IMR-90 (cell line): Measurements from ENCODE around the gene VPS35. TPM values are rescaled to one million over a fixed set of nuclear protein-coding genes. Genes with fewer than 3 reads are reported as not detected.

Experiments
- ATAC-seq: fragments of 200-7000 bp; cut with Tn5 transposase; 2 replicates; pipeline ENCODE4 v1.9.1; 2020; ENCODE audit warnings: low read depth, mild to moderate bottlenecking, moderate library complexity
- BruUV-seq: library from RNA; stranded (reverse); fragments of 400-500 nt; replicated peaks from 2 replicates; lab custom pipeline; 2021; lab: Mats Ljungman, UMichigan
- CTCF ChIA-PET: fragments of 300-600 bp; formaldehyde crosslinking; extraction: SDS; loops from one replicate; lab custom pipeline; 2021; ENCODE audit warnings: antibody characterized with exemption; lab: Yijun Ruan, JAX
- POLR2A ChIA-PET: fragments of 300-600 bp; sonication (Branson Sonifier 250); formaldehyde crosslinking; loops from one replicate; lab custom pipeline; 2022; ENCODE audit warnings: antibody characterized with exemption; ENCODE audit not compliant: unreplicated experiment; lab: Charles Lee
- DNase-seq: peaks from one replicate; pipeline ENCODE4 v3.0.0; 2013
- H2AFZ ChIP-seq: replicated peaks from 2 replicates; pipeline ENCODE3; 2013; ENCODE audit warnings: low read length, mild to moderate bottlenecking; ENCODE audit not compliant: poor library complexity
- H2AK5ac ChIP-seq: 2 replicates; pipeline ENCODE4 v1.6.1; 2013; ENCODE audit warnings: low read depth, low read length, inconsistent platforms
- H2AK9ac ChIP-seq: replicated peaks from 2 replicates; pipeline ENCODE3; 2013; ENCODE audit warnings: mild to moderate bottlenecking, low read depth, low read length, moderate library complexity; ENCODE audit not compliant: poor library complexity
- H2BK120ac ChIP-seq: 2 replicates; pipeline ENCODE4 v1.6.1; 2013; ENCODE audit warnings: low read depth, low read length, inconsistent platforms
- H2BK15ac ChIP-seq: 3 replicates; pipeline ENCODE4 v1.6.1; 2013; ENCODE audit warnings: low read depth, low read length, inconsistent platforms
- H2BK20ac ChIP-seq: 2 replicates; pipeline ENCODE4 v1.6.1; 2013; ENCODE audit warnings: low read depth, mild to moderate bottlenecking, inconsistent platforms, low read length, moderate library complexity
- H2BK5ac ChIP-seq: 2 replicates; pipeline ENCODE4 v1.6.1; 2013; ENCODE audit warnings: mild to moderate bottlenecking, low read depth, low read length, inconsistent platforms; ENCODE audit not compliant: poor library complexity, severe bottlenecking
- H3K14ac ChIP-seq: replicated peaks from 2 replicates; pipeline ENCODE4 v1.6.1; 2013; ENCODE audit warnings: low read depth, low read length, inconsistent platforms
- H3K18ac ChIP-seq: 2 replicates; pipeline ENCODE4 v1.6.1; 2013; ENCODE audit warnings: low read depth, low read length, control low read depth
- H3K23ac ChIP-seq: 2 replicates; pipeline ENCODE4 v1.6.1; 2013; ENCODE audit warnings: low read depth, low read length, inconsistent platforms
- H3K27ac ChIP-seq: 2 replicates; pipeline ENCODE4 v1.5.1; 2013; ENCODE audit warnings: mild to moderate bottlenecking, control low read depth, low read length; ENCODE audit not compliant: insufficient read depth
- H3K27me3 ChIP-seq: 2 replicates; pipeline ENCODE4 v1.6.1; 2013; ENCODE audit warnings: low read length; ENCODE audit not compliant: control insufficient read depth, insufficient read depth
- H3K36me3 ChIP-seq: 2 replicates; pipeline ENCODE4 v1.6.1; 2013; ENCODE audit warnings: low read length, mixed read lengths; ENCODE audit not compliant: control insufficient read depth, insufficient read depth
- H3K4ac ChIP-seq: 2 replicates; pipeline ENCODE4 v1.6.1; 2013; ENCODE audit warnings: low read depth, low read length, inconsistent platforms
- H3K4me1 ChIP-seq: 2 replicates; pipeline ENCODE4 v1.6.1; 2013; ENCODE audit warnings: low read length, mixed read lengths; ENCODE audit not compliant: control insufficient read depth, insufficient read depth
- H3K4me2 ChIP-seq: 2 replicates; pipeline ENCODE4 v1.6.1; 2013; ENCODE audit warnings: low read depth, mild to moderate bottlenecking, control low read depth, low read length, moderate library complexity
- H3K4me3 ChIP-seq: 2 replicates; pipeline ENCODE4 v1.5.1; 2013; ENCODE audit warnings: low read depth, mild to moderate bottlenecking, control low read depth, low read length, moderate library complexity; ENCODE audit not compliant: insufficient read depth
- H3K56ac ChIP-seq: 2 replicates; pipeline ENCODE4 v1.6.1; 2013; ENCODE audit warnings: low read length, inconsistent platforms; ENCODE audit not compliant: insufficient read depth; ENCODE audit errors: extremely low read depth
- H3K79me1 ChIP-seq, 2 experiments: 2 replicates each; pipeline ENCODE4 v1.6.1; 2013; ENCODE audit warnings: low read length in 2 of 2, inconsistent platforms in 1 of 2, low read depth in 1 of 2
- H3K9ac ChIP-seq: 2 replicates; pipeline ENCODE4 v1.6.1; 2013; ENCODE audit warnings: low read depth, low read length, control low read depth
- H3K9me1 ChIP-seq: 2 replicates; pipeline ENCODE4 v1.6.1; 2013; ENCODE audit warnings: low read length, inconsistent platforms; ENCODE audit not compliant: insufficient read depth
- H3K9me3 ChIP-seq: 2 replicates; pipeline ENCODE4 v1.6.1; 2013; ENCODE audit warnings: low read length; ENCODE audit not compliant: control insufficient read depth, insufficient read depth
- H4K20me1 ChIP-seq: 2 replicates; pipeline ENCODE4 v1.6.1; 2013; ENCODE audit warnings: low read length, inconsistent platforms; ENCODE audit not compliant: insufficient read depth
- H4K5ac ChIP-seq: 2 replicates; pipeline ENCODE4 v1.6.1; 2013; ENCODE audit warnings: mild to moderate bottlenecking, low read depth, low read length, control low read depth
- H4K8ac ChIP-seq, 2 experiments: 2 replicates each; pipeline ENCODE4 v1.6.1; 2013; ENCODE audit warnings: low read depth in 2 of 2, low read length in 2 of 2, control low read depth in 1 of 2, inconsistent platforms in 1 of 2
- H4K91ac ChIP-seq: 2 replicates; pipeline ENCODE4 v1.6.1; 2013; ENCODE audit warnings: low read depth, low read length, inconsistent platforms; ENCODE audit not compliant: insufficient read depth
- CTCF ChIP-seq: conservative IDR thresholded peaks from 2 replicates; pipeline ENCODE4 v1.5.1; 2012; ENCODE audit warnings: mild to moderate bottlenecking, low read depth, low read length, improper control_type of control experiment
- RAD21 ChIP-seq: IDR thresholded peaks from 2 replicates; pipeline ENCODE4 v1.6.1; 2012; ENCODE audit warnings: low read length, improper control_type of control experiment
- RFX5 ChIP-seq: IDR thresholded peaks from 2 replicates; pipeline ENCODE4 v1.8.0; 2012; ENCODE audit warnings: low read depth, mild to moderate bottlenecking, low read length, moderate library complexity
- WGBS, 2 experiments: methylation state at CpG; one replicate each; pipeline versions ENCODE4 v1.1.5 to v1.1.7; 2013; ENCODE audit warnings: missing lambda C conversion rate in 2 of 2; ENCODE audit not compliant: insufficient read length in 1 of 2; ENCODE audit errors: extremely low coverage in 2 of 2; 5-methylcytosine and 5-hydroxymethylcytosine counted together
- dilution Hi-C: fragments of 300-500 bp; cut with HindIII; formaldehyde crosslinking; loops from one replicate; pipeline ENCODE4 v1.14.3; 2018; ENCODE audit warnings: low sequenced_read_pairs; ENCODE audit not compliant: unreplicated experiment
- in situ Hi-C: fragments of 300-500 bp; cut with MboI; formaldehyde crosslinking; loops from 3 replicates; pipeline ENCODE4 v1.14.3; 2019; ENCODE audit warnings: low sequenced_read_pairs, inconsistent platforms, mixed read lengths
- intact Hi-C: fragments of 100-400 bp; cut with micrococcal nuclease; formaldehyde crosslinking; loops from 2 replicates; pipeline ENCODE4 v1.10.0; 2022
- polyA plus RNA-seq, 3 experiments: library from polyadenylated mRNA; depleted of rRNA; stranded (reverse); fragments of >200 nt; gene quantifications; 2 replicates each; pipeline ENCODE4 v1.2.3, GENCODE V29; 2012; ENCODE audit warnings: low replicate concordance in 1 of 3
- total RNA-seq: library from RNA; depleted of rRNA; stranded (reverse); fragments of >200 nt; gene quantifications from 2 replicates; pipeline ENCODE4 v1.2.3, GENCODE V29; 2012

VPS35 gene
- total and polyA plus RNA-seq, 2 of the 4 experiments (the other 2 are of a cell fraction), result 42.3 to 89.4 TPM

DNA sequence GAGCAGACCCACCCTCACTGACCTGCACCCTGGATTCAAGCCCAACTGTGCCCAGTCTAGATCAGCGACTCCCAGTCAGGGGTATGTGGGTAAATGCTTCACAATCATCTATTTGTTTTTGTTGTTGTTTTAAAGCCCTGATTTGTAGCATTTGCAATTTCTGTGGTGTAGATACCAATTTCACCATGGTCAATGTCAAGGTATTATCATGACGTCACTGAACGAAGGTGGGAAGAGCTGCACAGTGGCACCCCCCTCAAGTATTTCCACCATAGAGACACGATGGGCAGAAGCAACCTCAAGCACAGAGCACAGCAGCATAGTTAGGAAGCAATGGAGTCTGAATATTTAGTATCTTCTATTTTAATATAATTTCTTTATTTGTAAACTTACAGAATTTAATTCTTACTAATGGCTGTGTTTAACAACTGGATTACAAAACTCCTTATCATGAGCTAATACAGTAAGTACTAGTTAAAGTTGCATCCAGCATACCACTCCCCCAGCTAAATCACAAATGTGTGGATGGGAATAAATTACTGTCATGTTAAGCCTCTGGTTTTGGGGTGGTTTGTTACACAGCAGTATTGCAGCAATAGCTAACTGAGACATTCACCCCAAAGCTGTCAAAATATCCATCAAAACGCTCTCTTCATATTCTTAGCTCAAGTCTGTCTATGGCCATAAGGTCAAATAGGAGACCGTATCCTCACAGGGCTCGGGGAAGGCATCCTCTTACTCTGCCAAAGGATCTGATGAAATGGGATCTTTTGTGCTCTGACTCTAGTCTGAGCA is 26.0 kb upstream of the VPS35 start:
- CTCF ChIA-PET, result no interaction called here
- WGBS, 2 experiments, result no CpG with 5 or more reads among the region's 7 CpGs
- dilution Hi-C loops, result no loop called here

More for the DNA sequence above, 26.0 kb upstream of the VPS35 start:
- no peak overlapping the region for H3K9ac ChIP-seq
- H3K18ac ChIP-seq, result no peak overlapping the region
- H3K14ac ChIP-seq, result no peak overlapping the region
- in situ Hi-C loops (no loop called here), intact Hi-C loops (no loop called here)
- no peak overlapping the region for H2BK15ac ChIP-seq
- no peak overlapping the region for H4K5ac ChIP-seq
- H3K4me2 ChIP-seq, result no peak overlapping the region
- ATAC-seq, result no peak
- POLR2A ChIA-PET, result no interaction called here
- H2BK20ac ChIP-seq, result no peak overlapping the region
- H3K27ac ChIP-seq, result no peak overlapping the region
- H2BK120ac ChIP-seq, result no peak overlapping the region
- H2BK5ac ChIP-seq, result no peak overlapping the region
- no peak overlapping the region for H2AFZ ChIP-seq
- H3K79me1 ChIP-seq, result no peaks in the 10 kb centered on the region
- H3K4me1 ChIP-seq, result no peaks in the 10 kb centered on the region
- no peaks in the 10 kb centered on the region for H4K20me1 ChIP-seq
- H3K9me3 ChIP-seq, result no peaks in the 10 kb centered on the region
- no peak overlapping the region for H3K56ac ChIP-seq
- no peak overlapping the region for H2AK5ac ChIP-seq
- no peak overlapping the region for H3K4ac ChIP-seq
- no peak overlapping the region for H2AK9ac ChIP-seq
- BruUV-seq, result no TSS peak
- no peak for DNase-seq
- H4K8ac ChIP-seq, result no peak overlapping the region
- H3K36me3 ChIP-seq, result no peaks in the 10 kb centered on the region
- no peak overlapping the region for H4K91ac ChIP-seq
- no peak overlapping the region for H3K23ac ChIP-seq
- no peak overlapping the region for H3K4me3 ChIP-seq
- no peaks in the 10 kb centered on the region for H3K9me1 ChIP-seq
- no peaks in the 10 kb centered on the region for H3K27me3 ChIP-seq
- TF ChIP-seq RFX5 (no peak), CTCF (no peak), RAD21 (no peak)
